CD4-positive, alpha-beta T cell (primary cell): ENCODE data around the gene DRD3. TPM values are rescaled to one million over a fixed set of nuclear protein-coding genes. Genes with fewer than 3 reads are reported as not detected.

Source experiments
- ATAC-seq: fragments of 200-7000 bp; cut with Tn5 transposase; one replicate; pipeline ENCODE4 v1.10.0; 2022; ENCODE audit warnings: mild to moderate bottlenecking; ENCODE audit not compliant: poor library complexity
- CTCF ChIA-PET: fragments of 350-600 bp; sonication (Branson Sonifier 250); formaldehyde crosslinking; loops from one replicate; lab custom pipeline; 2021; ENCODE audit warnings: antibody characterized with exemption, inconsistent platforms; lab: Charles Lee
- POLR2A ChIA-PET: fragments of 350-600 bp; sonication (Branson Sonifier 250); formaldehyde crosslinking; loops from one replicate; lab custom pipeline; 2021; ENCODE audit warnings: antibody characterized with exemption, inconsistent platforms; lab: Charles Lee
- DNase-seq, 14 experiments: peaks; one replicate each; pipeline ENCODE4 v3.0.0-alpha.2; 2013 to 2020; ENCODE audit warnings: mixed read lengths in 2 of 14
- H3K27ac ChIP-seq, 2 donors: one replicate each; pipeline versions ENCODE4 v1.5.1 to v1.7.0; 2013; ENCODE audit warnings: low read length in 2 of 2, low read depth in 1 of 2, mild to moderate bottlenecking in 1 of 2
- H3K27me3 ChIP-seq, 2 experiments: 1 replicate in 1 of 2; 2 replicates in 1 of 2; pipeline versions ENCODE4 v1.6.1 to v1.7.0; 2013; ENCODE audit warnings: low read length in 2 of 2, control low read depth in 1 of 2, mild to moderate bottlenecking in 1 of 2, moderate library complexity in 1 of 2; ENCODE audit not compliant: insufficient read depth in 2 of 2, control insufficient read depth in 1 of 2
- H3K36me3 ChIP-seq: one replicate; pipeline ENCODE4 v1.6.1; 2013; ENCODE audit warnings: low read length, control low read depth; ENCODE audit not compliant: insufficient read depth
- H3K4me1 ChIP-seq: one replicate; pipeline ENCODE4 v1.6.1; 2013; ENCODE audit warnings: low read length, control low read depth; ENCODE audit not compliant: insufficient read depth
- H3K4me3 ChIP-seq: one replicate; pipeline ENCODE4 v1.5.1; 2013; ENCODE audit warnings: mild to moderate bottlenecking, low read length, moderate library complexity
- H3K9me3 ChIP-seq, 2 experiments: 1 replicate in 1 of 2; 2 replicates in 1 of 2; pipeline versions ENCODE4 v1.6.1 to v1.7.0; 2013; ENCODE audit warnings: low read length in 2 of 2, mild to moderate bottlenecking in 2 of 2, control low read depth in 1 of 2, moderate library complexity in 1 of 2; ENCODE audit not compliant: control insufficient read depth in 1 of 2, insufficient read depth in 1 of 2
- H3K27ac Mint-ChIP-seq: one replicate; pipeline ENCODE4 v1.8.0; 2020; ENCODE audit warnings: mixed read lengths
- H3K27me3 Mint-ChIP-seq: one replicate; pipeline ENCODE4 v1.8.0; 2021; ENCODE audit warnings: mixed read lengths
- H3K36me3 Mint-ChIP-seq: one replicate; pipeline ENCODE4 v1.8.0; 2021; ENCODE audit warnings: low read depth, mixed read lengths
- H3K4me1 Mint-ChIP-seq: one replicate; pipeline ENCODE4 v1.8.0; 2021; ENCODE audit warnings: low read depth, mixed read lengths
- H3K4me3 Mint-ChIP-seq: one replicate; pipeline ENCODE4 v1.8.0; 2020; ENCODE audit warnings: mild to moderate bottlenecking, mixed read lengths
- H3K9me3 Mint-ChIP-seq: one replicate; pipeline ENCODE4 v1.8.0; 2020; ENCODE audit warnings: mixed read lengths
- intact Hi-C, 2 experiments: fragments of 100-400 bp; cut with DNase I in 1 of 2; cut with micrococcal nuclease in 1 of 2; formaldehyde crosslinking; loops; one replicate each; pipeline versions ENCODE4 v1.15.1 to v1.9.0; 2023 to 2025; cut with DNase I, micrococcal nuclease
- total RNA-seq, 174 experiments: library from RNA in 2 of 174; stranded (reverse) in 2 of 174; gene quantifications; one replicate each; pipeline ENCODE4 v1.2.3 and lab custom pipeline; 2021 to 2026
- TF ChIP-seq, protein P1 (sequence below): fragments of 200-600 bp; IDR thresholded peaks from one replicate; pipeline ENCODE4 v1.8.0; 2022; ENCODE audit warnings: antibody characterized with exemption, mild to moderate bottlenecking

The DRD3 gene
- total RNA-seq, 2 experiments from 2014 or later = not detected

DNA sequence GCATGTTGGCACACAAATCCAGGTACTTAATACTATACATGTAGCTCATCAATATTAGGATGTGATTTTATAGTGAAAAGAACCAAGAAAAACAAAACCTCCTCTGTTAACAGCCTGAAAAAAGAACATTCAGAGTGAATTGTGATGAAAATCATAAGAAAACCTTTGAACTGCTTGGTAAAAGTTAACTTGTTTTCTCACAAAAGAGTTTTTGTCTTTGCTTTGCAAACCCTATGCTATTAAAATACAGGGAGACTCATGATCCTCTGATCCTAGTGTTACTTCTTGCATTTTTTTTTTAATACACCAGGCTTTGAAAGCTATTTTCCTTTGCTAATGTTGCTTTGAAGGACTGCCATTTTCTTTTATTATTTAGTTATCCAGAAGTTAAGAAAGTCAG, 98.7 kb downstream of the DRD3 start:
- intact Hi-C loops = no loop called here
- CTCF ChIA-PET = no interaction called here

DNA sequence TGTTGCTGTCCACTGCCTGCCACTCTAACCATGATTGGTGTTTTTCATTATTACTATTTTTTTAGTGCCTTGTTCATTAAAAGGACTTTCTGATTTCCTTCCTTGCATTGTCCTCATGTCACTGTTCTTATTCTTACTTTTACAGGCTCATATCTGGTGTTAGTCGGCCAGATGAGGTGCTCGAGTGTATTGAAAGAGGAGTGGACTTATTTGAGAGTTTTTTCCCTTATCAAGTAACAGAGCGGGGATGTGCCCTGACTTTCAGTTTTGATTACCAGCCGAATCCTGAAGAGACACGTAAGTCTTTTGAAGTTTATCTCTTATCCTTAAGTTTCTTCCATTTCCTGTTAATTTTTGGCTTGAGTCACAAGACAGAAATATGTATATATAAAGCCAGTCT, 99.1 kb downstream of the DRD3 start:
- Mint-ChIP-seq H3K4me1 (no peaks in the 10 kb centered on the region), H3K4me3 (no peak overlapping the region), H3K27ac (no peak overlapping the region), H3K9me3 (no peaks in the 10 kb centered on the region), H3K27me3 (no peaks in the 10 kb centered on the region), H3K36me3 (peaks cover 98% of the 10 kb centered on the region)
- Histone ChIP-seq H3K36me3 (peaks cover 90% of the 10 kb centered on the region), H3K27ac (no peak overlapping the region), H3K27me3 (no peaks in the 10 kb centered on the region), H3K4me3 (no peak overlapping the region), H3K4me1 (no peaks in the 10 kb centered on the region), H3K9me3 (no peaks in the 10 kb centered on the region)
- DNase-seq (no peak), ATAC-seq (no peak)
- intact Hi-C loops = no loop called here
- POLR2A ChIA-PET = no interaction called here
- TF ChIP-seq, protein P1, sequence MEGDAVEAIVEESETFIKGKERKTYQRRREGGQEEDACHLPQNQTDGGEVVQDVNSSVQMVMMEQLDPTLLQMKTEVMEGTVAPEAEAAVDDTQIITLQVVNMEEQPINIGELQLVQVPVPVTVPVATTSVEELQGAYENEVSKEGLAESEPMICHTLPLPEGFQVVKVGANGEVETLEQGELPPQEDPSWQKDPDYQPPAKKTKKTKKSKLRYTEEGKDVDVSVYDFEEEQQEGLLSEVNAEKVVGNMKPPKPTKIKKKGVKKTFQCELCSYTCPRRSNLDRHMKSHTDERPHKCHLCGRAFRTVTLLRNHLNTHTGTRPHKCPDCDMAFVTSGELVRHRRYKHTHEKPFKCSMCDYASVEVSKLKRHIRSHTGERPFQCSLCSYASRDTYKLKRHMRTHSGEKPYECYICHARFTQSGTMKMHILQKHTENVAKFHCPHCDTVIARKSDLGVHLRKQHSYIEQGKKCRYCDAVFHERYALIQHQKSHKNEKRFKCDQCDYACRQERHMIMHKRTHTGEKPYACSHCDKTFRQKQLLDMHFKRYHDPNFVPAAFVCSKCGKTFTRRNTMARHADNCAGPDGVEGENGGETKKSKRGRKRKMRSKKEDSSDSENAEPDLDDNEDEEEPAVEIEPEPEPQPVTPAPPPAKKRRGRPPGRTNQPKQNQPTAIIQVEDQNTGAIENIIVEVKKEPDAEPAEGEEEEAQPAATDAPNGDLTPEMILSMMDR = no peak
- CTCF ChIA-PET = no interaction called here

More for the DNA sequence above, 98.7 kb downstream of the DRD3 start:
- no peaks in the 10 kb centered on the region for H3K4me1 ChIP-seq
- no peak overlapping the region for H3K4me3 ChIP-seq
- H3K27me3 ChIP-seq = no peaks in the 10 kb centered on the region
- Mint-ChIP-seq H3K27me3 (no peaks in the 10 kb centered on the region), H3K9me3 (no peaks in the 10 kb centered on the region), H3K4me3 (no peak overlapping the region), H3K4me1 (no peaks in the 10 kb centered on the region), H3K36me3 (peaks cover 98% of the 10 kb centered on the region), H3K27ac (no peak overlapping the region)
- H3K27ac ChIP-seq = no peak overlapping the region
- no peaks in the 10 kb centered on the region for H3K9me3 ChIP-seq
- ATAC-seq = no peak
- peaks cover 89% of the 10 kb centered on the region for H3K36me3 ChIP-seq
- POLR2A ChIA-PET = no interaction called here
- TF ChIP-seq, protein P1 = no peak
- no peak for DNase-seq

DNA sequence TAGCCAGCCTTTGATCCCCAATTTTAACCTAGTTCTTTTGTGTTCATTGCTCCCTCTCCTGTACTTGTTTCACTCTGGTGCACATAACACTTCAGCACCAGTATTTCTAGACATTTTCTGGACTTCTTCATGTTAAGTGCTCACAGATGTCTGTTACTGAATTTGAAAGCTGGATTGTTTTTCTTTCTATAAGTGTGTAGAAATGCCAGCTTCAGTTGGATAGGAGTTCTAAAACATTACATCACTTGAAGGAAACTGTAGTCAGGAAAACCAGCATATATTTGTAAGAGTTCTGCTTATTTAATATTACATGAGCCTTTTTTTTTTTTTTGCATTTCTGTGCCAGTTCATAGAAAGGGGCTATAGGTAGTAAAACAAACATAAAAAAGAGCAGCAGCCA, 100.7 kb downstream of the DRD3 start:
- Mint-ChIP-seq H3K4me1 (no peaks in the 10 kb centered on the region), H3K9me3 (no peaks in the 10 kb centered on the region), H3K36me3 (peaks cover 100% of the 10 kb centered on the region), H3K4me3 (no peak overlapping the region), H3K27ac (no peak overlapping the region), H3K27me3 (no peaks in the 10 kb centered on the region)
- Histone ChIP-seq H3K4me3 (no peak overlapping the region), H3K36me3 (peaks cover 92% of the 10 kb centered on the region), H3K27ac (no peak overlapping the region), H3K9me3 (no peaks in the 10 kb centered on the region), H3K27me3 (no peaks in the 10 kb centered on the region), H3K4me1 (no peaks in the 10 kb centered on the region)
- CTCF ChIA-PET = interaction anchor here (0.7 kb wide), 1 partner anchor 71 kb away, joined by 3 read pairs; no protein-coding TSS in a partner anchor
- ATAC-seq = no peak
- intact Hi-C loops = no loop called here
- DNase-seq = no peak
- POLR2A ChIA-PET = no interaction called here
- TF ChIP-seq, protein P1 = no peak

Other genes with a start within 250 kb of the DRD3 start
- 1 to 10 TPM; 3.2 TPM for gene ZDHHC23, start 231.0 kb downstream of the DRD3 start, total RNA-seq
- 1 to 10 TPM; 3.6 to 3.7 TPM for gene CCDC191, start 122.5 kb downstream of the DRD3 start, total RNA-seq
- 10 to 100 TPM; 22.8 to 27.0 TPM for gene QTRT2, start 122.3 kb downstream of the DRD3 start, total RNA-seq
- gene ZNF80, start 58.5 kb upstream of the DRD3 start, total RNA-seq = under 1 TPM; 0.16 to 0.17 TPM
- gene TIGIT, start 115.0 kb upstream of the DRD3 start, total RNA-seq = 1 to 10 TPM; 3.5 to 4.2 TPM